LNCaP clone FGC (cell line): ENCODE data around the gene UNCX.
"Not testable (repeated sequence)": the region's sequence is repeated elsewhere in the genome, so short reads cannot be mapped to it uniquely, and the experiment has no call there.

Experiments used
- DNase-seq: peaks from one replicate; pipeline ENCODE4 v3.0.0-alpha.2; 2011; ENCODE audit warnings: low read depth
- H3K4me3 ChIP-seq: 2 replicates; pipeline ENCODE4 v1.5.1; 2011; ENCODE audit warnings: mild to moderate bottlenecking, low read depth, low read length, control low read depth
- TF ChIP-seq, protein P1 (sequence below): IDR thresholded peaks from 2 replicates; pipeline ENCODE4 v1.5.1; 2012; ENCODE audit warnings: mild to moderate bottlenecking; ENCODE audit not compliant: control insufficient read depth, insufficient read depth; ENCODE audit errors: extremely low read depth

The UNCX gene

DNA sequence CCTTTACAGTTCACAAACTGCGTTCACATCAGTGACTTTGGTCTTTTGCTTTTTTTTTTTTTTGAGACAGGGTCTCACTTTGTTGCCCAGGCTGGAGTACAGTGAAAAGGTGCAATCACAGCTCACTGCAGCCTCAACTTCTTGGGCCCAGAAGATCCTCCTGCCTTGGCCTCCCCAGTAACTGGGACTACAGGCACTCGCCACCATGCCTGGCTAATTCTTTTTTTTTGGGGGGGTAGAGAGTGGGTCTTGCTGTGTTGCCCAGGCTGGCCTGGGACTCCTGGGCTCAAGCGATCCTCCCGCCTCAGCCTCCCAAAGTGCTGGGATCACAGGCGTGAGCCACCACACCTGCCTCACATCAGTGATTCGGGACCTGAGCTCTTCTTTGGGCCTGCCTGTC, 35.7 kb upstream of the UNCX start:
- no peak overlapping the region for H3K4me3 ChIP-seq
- DNase-seq: no peak
- TF ChIP-seq, protein P1, sequence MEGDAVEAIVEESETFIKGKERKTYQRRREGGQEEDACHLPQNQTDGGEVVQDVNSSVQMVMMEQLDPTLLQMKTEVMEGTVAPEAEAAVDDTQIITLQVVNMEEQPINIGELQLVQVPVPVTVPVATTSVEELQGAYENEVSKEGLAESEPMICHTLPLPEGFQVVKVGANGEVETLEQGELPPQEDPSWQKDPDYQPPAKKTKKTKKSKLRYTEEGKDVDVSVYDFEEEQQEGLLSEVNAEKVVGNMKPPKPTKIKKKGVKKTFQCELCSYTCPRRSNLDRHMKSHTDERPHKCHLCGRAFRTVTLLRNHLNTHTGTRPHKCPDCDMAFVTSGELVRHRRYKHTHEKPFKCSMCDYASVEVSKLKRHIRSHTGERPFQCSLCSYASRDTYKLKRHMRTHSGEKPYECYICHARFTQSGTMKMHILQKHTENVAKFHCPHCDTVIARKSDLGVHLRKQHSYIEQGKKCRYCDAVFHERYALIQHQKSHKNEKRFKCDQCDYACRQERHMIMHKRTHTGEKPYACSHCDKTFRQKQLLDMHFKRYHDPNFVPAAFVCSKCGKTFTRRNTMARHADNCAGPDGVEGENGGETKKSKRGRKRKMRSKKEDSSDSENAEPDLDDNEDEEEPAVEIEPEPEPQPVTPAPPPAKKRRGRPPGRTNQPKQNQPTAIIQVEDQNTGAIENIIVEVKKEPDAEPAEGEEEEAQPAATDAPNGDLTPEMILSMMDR: no peak

DNA sequence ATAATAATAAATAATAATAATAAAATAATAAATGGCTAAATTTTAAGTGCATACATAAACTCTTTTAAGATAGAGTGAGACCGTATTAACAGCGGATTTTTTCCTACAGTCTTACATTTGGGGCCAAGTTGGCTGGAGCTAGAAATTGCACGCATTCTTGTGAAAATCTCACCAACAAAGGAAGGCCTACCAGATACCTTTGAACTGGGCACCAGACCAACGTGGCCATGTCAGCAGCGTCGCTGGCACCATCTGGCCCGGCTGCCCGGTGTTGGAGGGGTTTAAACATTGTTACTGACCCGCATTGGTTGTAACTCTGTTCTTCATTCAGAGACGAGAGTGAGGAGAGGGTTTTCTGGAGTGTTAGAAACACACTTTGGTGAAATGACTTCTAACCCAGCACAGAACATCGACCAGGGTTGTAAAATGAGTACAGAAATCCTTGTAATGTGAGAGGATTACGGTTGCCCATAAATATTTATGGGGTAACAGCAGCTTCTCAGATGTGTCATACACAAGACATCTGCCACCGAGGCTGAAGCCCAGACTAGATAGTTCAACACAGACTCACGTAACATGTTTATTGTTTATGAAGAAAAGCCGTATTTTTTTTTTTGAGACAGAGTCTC, 34.6 kb upstream of the UNCX start:
- TF ChIP-seq, protein P1: no peak
- no peak overlapping the region for H3K4me3 ChIP-seq

DNA sequence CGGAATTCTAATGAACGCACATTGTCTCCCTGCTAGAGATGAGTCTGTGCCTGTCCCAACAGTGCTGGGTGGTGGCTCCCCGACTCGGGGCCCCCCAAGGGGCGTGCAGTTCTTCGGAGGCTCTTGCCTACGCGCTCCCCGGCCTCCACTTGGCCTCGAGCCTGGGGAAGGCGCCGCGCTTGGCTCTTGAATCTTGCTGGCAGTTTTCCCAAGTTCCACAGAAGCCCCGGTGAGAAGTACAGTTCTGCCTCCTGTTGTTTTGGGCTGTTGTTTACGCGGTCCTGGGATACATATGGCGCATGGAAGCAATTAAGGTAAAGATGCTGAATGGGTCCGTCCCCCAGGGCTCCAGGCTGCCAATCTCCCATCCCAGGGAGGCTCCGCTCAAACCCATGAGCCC, 32.6 kb upstream of the UNCX start:
- no peak overlapping the region for H3K4me3 ChIP-seq
- TF ChIP-seq, protein P1: no peak
- DNase-seq: no peak

More for the DNA sequence above, 34.6 kb upstream of the UNCX start:
- DNase-seq: no peak

DNA sequence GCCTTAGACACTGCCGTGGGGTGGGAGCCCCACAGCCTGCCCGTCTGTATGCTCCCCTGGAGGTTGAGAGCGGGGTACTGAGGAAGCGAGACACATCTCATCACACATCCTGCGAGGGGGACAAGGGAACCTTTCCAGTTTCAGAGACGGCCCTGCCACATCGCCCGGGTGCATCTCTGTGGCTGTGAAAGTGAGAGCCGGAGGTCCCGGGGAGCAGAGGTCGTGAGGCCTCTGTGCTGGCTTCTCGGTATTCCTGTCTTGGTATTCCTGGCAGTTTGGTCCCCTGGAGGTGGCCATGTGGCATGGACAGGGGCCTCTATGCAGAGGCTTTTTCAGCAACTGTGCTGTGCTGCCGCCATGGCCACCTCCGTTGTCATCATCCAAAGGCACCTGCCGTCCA, 30.8 kb upstream of the UNCX start:
- TF ChIP-seq, protein P1: no peak
- no peak for DNase-seq
- no peak overlapping the region for H3K4me3 ChIP-seq

DNA sequence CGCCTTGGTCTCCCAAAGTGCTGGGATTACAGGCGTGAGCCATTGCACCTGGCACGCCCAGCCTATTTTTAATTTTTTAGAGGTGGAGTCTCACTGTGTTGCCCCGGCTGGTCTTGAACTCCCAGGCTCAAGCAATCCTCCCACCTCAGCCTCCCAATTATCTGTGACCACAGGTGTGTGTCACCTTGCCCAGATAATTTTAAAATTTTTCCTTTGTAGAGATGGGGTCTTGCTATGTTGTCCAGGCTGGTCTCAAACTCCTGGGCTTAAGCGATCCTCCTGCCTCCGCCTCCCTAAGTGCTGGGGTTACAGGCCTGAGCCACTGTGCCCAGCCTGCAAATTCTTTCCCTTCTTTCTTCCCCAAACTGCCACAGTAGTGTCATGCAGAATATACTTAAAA, 29.8 kb upstream of the UNCX start:
- H3K4me3 ChIP-seq, DNase-seq: not testable (repeated sequence)

DNA sequence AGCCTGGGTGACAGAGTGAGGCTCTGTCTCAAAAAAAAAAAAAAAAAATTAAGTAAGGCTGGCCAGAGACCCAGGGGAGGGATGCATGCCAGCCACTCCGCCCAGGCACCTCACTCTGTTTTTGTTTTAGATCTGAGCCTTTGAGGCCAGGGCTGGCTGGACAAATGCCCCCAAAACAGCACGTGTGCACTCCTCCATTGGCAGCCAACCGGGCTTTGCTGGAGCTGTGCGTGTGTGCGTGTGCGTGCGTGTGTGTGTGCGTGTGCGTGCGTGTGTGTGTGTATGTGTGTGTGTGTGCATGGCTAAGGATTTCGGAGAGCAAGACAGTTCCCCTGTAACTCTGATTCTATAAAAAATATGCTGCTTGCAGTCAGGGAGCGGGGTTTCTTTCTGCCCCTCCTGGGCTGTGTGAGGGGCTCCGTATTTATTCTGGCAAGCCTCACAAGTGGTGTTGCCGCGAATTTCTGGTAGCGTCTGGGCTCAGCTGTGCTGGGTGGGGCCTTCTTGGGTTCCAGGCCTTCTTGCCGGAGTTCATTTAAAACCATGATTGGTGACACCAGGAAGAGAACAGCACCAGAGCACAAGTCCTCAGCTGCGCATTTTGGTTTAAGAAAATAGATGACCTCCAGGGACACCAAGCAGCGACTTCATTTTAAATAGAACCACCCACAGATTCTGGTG, 28.1 kb upstream of the UNCX start:
- no peak for DNase-seq
- H3K4me3 ChIP-seq: no peak overlapping the region

DNA sequence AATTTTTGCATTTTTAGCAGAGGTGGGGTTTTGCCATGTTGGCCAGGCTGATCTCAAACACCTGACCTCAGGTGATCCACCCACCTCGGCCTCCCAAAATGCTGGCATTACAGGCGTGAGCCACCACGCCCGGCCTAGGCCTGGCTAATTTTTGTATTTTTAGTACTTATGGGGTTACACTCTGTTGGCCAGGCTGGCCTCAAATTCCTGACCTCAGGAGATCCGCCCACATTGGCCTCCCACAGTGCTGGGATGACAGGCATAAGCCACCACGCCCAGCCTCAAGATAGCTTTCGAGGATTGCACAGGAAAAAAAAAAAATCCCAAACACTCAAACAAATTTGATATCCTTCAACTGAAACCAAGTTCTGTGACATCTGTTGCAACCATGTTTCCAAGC, 26.9 kb upstream of the UNCX start:
- DNase-seq: not testable (repeated sequence)

More for the DNA sequence above, 28.1 kb upstream of the UNCX start:
- TF ChIP-seq, protein P1: no peak

DNA sequence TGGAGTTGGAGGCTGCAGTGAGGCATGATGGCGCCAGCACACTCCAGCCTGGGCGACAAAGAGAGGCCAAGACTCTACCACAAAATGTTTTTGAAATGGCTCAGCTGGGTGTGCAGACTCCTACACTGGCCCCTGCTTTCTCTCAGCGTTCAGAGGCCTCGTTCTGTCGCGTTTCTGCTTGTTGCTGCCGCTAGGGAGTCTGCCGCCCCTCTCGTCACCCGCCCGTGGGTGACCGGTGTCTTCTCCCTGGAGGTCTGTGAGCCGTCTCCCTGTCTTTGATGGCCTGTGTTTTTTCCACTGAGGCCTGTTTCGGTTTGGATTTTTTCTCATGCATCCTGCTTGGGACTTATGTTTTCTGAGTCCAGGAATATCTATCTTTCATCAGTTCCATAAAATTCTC, 23.6 kb upstream of the UNCX start:
- H3K4me3 ChIP-seq: no peak overlapping the region
- TF ChIP-seq, protein P1: no peak
- DNase-seq: no peak

More for the DNA sequence above, 26.9 kb upstream of the UNCX start:
- H3K4me3 ChIP-seq: not testable (repeated sequence)
